Activated CD8-positive, alpha-beta memory T cell treated with anti-CD3 and anti-CD28 coated beads, Interleukin-2, amount 50 U/mL, for 4 hours (primary cell): ENCODE results near the gene RORB.

Experiments used
- DNase-seq: peaks from one replicate; pipeline ENCODE4 v3.0.0-alpha.2; 2020

RORB gene

DNA sequence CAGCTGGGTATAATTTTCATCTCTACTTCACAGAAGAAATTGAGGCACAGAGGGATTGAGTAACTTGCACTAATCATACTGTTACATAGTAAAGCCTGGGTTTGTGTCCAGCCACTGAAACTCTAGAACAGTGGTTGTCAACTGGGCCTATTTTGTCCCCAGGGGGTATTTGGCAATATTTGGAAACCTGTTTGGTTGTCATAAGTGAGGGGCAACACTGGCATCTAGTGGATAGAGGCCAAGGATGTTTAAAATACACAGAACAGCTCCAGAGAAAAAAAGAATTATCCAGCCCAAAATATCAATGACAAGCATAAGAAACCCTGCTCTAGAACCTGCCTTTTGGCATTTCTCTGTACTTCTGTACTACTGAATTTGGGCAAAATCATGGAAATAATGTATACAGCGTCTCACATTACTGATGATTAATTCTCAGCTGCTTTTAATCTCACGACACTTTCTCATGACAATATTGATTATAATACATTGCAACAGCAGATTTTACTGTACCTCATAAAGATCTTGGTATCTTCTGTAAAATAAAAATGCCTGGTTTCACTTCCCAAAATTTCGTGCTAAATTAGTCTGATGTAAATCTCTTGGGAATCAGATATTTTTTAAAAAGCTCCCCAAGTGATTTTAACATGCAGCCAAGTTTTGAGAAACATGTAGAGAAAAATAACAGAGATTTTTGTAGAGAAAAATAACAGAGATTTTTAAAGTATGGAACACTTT lies 112.7 kb downstream of the RORB start:
- DNase-seq: no peak

DNA sequence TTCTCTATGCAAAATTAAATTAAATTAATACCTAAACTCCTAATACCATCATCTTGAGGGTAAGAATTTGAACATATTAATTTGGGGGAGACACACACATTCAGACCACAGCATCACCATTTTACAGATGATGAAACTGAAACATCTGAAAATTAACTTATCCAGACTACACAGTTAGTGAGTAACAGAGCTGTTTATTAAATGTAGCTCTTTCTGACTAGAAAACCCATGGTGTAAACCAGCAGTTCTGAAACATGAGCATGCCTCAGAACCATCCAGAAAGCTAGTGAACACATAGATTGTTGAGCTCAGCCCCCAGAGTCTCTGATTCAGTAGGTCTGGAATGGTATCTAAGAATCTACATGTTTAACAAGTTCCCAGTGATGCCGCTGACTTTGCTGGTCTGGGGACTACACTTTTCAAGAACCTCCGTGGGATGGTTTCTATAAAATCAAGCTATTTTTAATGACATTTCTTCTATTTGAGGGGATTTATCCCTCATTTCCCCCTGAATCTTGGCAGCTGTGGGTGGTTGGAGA lies 113.5 kb downstream of the RORB start:
- no peak for DNase-seq

DNA sequence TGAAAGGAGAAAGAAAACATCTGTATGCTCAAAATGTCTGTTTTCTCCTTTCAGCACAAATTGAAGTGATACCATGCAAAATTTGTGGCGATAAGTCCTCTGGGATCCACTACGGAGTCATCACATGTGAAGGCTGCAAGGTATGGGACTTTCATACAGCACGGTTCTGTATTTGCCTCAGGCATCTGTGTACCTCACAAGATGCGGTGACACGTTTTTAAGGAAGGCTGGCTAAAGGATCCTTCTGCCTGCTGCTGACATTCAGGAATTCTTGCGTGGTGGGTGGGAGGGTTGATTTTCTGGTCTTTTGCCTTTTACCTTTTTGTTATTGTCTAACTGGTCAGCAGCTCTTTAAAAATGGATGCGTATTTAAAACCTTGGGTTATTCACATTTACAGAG lies 133.1 kb downstream of the RORB start:
- DNase-seq: no peak

DNA sequence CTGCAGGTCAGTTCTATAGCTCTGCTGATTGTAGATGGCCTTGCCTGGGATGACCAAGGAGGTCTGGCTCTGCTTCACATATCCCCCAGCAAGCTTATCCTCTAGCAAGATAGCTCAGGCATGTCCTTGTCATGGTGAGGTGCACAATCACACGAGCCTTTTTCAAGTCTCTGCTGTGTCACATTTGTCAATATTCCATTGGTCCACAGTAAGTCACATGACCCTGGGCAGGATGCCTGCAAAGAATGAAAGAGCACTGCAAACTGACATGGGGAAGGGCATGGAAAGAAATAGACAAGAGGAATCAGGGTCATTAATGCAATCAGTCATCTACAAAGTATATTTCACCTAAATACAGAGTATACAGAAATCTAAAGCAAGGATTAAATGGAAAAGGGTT lies 142.0 kb downstream of the RORB start:
- no peak for DNase-seq

DNA sequence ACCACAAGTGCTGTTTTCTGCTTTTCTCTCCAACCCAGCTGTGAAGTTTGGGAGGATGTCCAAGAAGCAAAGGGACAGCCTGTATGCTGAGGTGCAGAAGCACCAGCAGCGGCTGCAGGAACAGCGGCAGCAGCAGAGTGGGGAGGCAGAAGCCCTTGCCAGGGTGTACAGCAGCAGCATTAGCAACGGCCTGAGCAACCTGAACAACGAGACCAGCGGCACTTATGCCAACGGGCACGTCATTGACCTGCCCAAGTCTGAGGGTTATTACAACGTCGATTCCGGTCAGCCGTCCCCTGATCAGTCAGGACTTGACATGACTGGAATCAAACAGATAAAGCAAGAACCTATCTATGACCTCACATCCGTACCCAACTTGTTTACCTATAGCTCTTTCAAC lies 145.2 kb downstream of the RORB start:
- DNase-seq: no peak

DNA sequence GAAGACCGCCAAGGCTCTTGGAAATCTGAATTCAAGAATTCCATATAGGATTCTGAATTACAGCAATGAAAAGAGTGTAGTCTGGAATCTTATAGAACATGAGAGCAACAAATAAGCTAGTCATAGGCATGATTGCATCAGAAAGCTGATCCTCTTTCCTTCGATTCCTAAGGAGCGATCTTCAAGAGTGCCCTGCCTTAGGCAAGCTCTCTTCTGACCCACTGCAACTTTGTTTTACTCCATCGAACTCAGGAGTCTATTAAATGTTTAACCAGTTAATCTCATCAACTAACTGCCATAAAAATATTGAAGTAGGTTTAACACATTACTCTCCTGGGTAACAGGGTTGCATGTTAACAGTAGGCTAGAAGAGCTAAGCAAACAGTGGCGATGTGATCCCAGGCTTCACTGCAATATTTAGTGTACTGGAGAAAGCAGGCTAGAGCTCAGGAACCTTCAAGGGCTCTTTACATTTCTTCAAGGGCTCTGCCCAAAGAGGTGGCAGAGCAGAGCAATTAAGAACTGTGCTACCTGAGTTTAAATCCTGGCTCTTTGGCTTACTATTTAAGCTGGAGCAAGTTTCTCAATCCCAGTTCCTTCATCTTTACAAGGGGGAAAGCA lies 146.3 kb downstream of the RORB start:
- no peak for DNase-seq

DNA sequence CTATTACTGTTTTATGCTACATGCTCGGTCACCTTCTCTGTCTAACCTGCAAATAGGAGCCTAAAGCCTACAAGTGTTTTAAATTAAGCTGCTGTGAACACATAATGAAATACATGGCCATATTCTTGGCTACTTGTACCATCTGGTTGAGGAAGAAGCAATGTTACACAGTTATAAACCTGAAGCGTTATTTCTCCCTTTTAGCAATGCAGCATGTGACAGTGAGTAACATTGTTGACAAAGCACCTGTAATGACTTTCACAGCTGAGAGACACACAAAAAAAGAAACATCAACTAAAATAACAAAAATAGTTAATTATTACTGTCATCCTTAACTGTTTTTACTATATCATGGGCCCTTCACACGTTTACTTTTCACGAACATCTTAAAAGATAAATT lies 146.9 kb downstream of the RORB start:
- DNase-seq: no peak

DNA sequence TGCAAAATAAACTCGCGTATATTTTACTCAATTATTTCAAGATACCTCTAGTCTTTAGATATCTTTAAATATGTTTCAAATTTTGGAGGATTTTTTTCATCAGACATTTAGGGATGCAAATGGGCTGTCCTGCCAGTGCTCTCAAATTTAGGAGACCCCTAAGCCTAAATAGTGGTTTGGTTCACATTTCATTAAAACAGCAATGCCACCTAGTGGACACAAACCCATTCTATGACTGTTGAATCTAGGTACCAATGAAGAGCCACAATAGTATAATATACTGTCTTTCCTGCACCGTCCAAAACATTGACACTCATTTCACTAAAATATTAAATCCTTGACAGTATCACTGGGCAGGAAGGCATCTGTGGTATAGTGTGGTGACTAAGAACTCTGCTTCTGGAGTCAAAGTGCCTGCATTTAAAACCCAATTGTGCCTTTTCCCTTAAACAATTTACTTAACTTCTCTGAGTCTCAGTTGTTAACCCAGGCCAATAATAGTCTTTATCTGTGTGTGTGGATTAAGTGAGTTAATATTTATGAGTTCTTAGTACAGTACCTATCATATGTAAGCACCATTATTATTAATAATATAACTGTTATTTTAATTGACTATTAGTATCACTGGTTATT lies 148.0 kb downstream of the RORB start:
- DNase-seq: no peak

DNA sequence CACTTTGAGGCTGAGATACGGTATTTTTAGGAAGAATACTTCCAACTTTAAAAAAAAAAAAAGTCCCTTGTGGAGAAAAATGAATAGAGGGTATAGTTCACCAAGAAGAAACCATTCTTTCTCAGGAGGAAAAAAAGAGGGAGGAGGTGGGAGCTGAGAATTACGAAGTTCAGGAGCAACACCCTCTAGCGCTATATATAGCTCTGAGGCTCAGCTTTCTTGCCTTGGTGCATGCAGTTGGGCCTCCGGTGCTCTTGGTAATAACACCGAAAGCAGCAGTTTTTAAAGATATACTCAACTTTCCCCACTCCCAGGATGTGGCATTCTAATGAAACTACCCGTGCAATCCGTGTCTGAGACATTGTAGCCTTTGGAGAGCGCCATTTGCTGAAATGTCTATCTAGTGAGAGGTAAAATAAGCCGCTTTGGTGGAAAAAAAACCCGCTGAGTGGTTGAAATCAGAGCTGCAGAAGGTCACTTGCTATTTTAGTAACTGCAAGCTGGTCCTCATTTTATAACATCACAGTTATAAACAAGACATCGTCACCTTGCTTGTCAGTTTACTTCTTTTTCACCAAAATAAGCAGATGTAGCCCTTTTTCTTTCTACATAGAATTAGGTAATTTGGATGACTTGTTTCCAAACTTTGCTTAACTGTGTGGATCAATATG lies 156.4 kb downstream of the RORB start:
- DNase-seq: no peak

DNA sequence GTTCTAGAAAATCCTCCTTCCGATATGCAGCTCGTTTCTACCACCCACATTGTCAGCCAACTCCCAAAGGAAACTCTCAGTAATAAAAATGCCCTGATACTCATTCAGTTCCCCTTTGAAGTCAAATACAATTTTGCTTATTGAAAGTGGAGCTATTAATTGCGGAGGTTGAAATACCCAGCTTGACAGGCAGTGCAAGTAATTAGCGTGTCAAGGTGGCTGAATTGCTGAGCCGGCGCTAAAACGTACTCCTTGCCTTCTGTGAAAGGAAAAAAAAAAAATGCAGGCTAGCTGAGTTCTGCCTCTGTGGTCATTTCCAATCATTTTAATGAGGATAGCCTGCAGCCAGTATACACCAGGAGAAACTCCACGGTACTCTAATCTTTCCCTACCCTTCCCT lies 165.5 kb downstream of the RORB start:
- no peak for DNase-seq

DNA sequence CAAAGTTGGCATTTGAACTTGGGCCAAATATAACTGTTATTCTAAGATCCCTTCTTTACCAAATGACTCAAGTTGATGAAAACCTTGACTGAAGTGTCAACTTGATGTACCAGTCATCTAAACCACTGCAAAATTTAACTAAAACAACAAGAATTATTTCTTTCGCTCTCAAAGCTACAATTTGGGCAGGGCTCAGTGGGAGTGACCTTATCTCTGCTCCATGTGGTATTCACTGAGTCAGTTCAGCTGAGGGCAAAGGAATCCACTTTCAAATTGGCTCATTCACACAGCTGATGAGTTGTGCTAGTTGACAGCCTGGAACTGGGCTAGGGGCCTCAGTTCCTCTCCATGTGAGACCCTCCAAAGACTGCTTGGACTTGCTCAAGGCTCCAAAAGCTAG lies 166.3 kb downstream of the RORB start:
- DNase-seq: no peak

DNA sequence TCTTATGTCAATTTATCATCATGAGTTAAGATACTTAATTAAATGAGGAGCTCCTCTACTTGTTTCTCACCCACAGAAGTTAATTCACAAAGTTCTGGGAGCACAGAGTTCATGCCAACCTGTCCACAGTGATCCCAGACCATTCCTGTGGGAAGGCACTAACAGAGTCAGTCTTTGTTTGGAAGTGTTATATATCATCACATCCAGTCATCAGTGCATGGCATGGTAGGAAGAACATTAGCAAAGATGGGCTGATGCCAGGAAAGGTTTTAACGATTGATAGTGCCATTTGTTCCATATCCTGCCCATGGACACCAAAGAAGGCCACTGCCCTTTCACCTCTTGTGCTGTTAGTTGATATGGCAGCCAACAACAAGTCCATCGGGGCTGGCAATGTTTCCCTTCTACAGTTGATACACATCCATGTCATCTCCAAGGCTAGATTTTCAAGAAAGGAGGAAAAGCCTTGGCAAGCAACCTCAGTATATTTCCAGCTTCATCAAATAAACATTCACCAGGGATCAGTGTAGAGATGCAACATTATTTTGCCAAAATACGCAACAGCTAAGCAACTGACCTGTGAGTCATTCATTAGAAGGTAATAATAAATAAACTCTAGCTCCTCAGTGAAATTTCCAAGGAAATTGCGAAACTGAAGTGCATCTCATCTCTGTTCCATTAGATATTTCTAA lies 169.6 kb downstream of the RORB start:
- no peak for DNase-seq

DNA sequence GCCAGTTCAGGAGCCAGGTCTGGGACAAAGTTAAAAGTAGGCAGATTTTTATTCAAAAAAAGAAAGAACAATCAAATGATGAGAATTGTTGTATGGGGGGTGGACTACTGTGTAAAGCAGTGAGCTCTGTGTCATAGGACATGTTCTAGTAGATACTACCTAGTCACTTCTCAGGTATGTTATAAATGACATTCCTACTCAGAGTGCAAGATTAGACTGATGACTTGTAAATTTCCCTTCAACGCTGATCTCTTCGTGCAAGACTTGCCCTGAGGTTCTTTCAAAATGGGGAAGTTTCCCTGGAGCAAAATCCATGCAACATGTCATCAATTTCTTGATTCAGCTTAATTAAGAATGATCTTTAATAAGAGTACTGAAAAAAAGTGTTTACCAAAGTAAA lies 175.1 kb downstream of the RORB start:
- no peak for DNase-seq

DNA sequence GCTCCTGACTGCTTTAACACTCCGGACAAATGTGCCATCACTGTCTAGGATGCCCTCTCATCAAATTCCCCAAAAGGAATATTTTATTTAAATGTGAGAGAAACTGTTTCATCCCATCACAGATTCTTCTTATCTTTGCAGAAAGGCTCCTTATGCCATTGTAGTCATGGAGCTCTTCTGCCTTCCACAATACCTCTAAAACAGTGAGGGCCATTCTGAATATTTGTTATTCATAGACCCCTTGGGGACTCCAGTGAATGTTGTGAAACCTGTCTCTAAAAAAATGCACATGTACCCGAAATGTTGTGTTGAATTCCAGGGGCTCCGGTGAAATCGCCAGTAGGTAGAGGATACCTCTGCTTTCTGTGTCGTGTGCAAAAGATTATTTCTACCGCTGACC lies 176.9 kb downstream of the RORB start:
- no peak for DNase-seq

DNA sequence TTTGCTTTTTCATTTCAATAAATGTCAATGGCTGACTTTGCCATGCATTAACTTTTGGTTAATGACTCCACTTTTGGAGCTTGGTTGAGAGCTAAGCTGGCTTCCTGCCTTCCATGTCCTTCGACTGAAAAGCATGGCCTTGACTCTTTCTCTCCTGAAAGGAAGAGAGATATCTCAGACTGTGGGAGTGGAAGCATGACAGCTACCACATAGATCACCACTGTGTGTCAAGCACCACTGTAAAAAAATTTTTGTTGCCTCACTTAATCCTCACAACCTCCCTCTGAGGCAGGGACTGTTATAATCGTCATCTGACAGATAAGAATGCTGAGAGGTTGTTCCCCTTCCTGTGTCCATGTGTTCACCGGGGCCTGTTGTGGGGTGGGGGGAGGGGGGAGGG lies 184.8 kb downstream of the RORB start:
- DNase-seq: no peak

DNA sequence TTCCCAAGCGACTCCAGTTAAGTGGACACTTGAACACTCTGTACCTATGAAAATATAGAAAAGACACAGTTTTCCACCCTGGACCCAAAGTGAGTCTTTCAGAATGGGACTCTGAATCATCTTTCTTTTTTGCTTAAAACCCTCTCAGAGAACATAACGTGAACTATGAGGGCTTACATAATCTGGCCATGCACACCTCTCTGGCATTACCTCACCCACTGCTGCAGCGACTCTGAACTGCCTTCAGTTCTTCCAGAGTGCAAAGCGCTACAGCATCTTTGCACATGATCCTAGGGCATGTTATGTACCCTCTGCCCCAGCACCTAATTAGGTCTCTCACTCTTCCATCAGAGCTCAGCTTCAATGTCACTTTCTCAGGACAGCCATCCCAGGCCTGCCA lies 186.2 kb downstream of the RORB start:
- DNase-seq: no peak

DNA sequence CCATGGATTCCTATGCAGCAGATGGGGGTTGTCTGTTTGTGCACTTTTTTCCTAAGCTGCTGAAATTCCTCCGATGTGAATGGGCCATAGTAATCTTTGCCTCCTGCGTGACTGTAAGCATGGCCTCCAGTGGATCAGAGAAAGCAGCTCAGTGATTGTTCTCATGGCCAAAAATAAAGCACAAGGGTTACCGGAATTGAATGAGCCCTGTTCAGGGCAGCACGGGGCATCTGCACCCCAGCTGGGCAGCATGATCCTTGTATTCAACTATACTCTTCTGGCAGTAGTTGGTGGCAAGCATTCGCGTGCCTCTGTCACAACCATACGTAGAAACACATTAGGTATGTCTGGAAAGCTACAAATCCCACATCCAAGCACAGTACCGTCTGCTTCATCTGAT lies 193.9 kb downstream of the RORB start:
- no peak for DNase-seq

DNA sequence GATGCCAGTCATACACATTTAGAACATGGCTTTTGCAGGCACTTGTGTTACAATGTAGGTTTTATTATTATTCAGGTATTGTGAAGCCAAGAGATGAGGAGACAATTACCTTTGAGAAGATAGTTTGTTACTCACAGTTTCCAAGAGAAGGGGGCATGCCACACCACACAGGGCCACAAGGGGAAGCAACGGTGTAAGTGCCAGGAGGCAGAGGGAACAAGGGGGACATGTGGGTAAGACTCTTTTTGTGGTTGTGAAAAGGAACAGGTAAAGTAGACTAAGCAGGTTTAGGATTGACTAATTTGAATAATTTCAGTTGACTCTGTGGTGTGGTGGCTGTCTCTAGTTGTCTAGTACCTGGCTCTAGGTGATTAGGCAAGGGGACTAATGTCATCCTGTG lies 199.4 kb downstream of the RORB start:
- no peak for DNase-seq

DNA sequence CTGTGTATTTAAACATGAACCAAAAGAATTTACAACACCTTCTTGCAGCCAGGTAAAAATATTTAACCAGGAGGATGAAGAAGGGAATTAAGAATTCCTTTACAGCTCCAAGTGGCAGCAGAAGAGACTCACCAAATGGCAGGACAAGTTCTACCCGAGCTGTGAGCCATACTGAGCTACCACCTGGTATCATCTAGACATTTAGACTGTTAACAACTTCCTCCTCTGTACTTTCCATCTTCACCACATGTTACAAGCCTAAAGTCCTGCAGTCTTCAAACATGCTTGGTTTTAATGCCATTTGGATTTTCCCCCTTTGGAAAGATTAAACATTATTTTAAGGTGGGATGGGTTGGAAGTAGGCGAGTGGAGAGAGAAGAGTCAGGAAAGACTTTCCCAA lies 200.4 kb downstream of the RORB start:
- DNase-seq: no peak

DNA sequence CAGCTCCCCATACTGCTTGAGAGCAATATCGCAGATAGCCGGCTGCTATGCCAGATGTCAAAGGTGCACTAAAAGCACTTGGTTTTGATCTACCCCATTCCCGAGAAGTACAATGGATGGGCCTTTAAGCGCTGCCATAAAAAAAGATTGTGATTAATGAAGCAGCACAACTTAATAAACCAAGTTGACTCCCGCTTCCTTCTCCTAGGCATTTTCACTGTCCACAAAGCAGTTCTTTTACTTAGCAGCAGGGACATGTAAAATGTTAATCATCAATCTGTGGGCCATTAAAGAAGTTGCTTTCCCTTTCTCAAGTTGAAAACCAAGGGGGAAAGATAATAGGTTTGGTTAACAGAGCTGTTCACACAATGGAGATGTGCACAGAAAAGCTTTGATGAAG lies 214.2 kb downstream of the RORB start:
- no peak for DNase-seq

DNA sequence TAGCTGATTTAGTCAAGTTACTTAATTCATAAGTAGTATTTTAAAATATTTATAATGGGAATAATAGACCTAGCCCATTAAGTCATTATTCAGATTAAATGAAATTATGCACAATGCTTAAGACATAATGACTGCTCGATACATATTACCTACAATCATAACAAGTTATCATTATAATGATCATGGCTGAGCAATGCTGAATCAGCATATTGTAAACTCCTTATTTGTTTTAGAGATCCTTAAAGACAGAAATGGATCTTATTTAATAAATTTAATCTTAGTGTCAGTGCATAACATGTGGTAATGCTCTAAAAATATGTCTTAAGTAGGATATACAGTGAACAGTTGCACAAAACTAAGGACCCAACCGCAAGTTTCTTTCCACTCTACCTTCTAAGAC lies 221.6 kb downstream of the RORB start:
- no peak for DNase-seq

DNA sequence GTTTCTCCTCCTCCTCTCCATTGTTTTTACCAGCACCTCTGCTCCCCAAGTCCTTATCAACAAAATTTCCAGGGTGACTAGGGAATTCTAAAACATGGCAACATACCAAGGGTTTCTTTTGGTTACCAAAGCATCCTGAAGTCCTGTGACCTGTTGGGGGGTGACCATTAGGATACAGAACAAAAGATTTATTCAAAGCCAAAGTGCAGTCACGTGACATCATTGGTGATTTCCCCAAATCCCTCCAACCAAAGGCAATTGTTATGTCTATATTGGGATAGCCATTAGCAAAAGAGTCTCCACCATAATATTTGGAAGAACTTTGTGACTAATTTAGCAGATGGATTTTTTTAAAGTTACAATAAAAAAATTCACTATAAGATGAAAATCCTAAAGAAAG lies 222.2 kb downstream of the RORB start:
- DNase-seq: no peak
